Astrocyte of the cerebellum (primary cell): ENCODE measurements around the gene CYSRT1.
A peak's percentile ranks its signal among the peaks of the same experiment; 100 is the strongest.

Experiments
- DNase-seq: peaks from one replicate; pipeline ENCODE4 v3.0.0-alpha.2; 2011; ENCODE audit warnings: low read depth
- H3K4me3 ChIP-seq: 2 replicates; pipeline ENCODE4 v1.5.1; 2011; ENCODE audit warnings: mild to moderate bottlenecking, low read depth, low read length, moderate library complexity
- CTCF ChIP-seq: IDR thresholded peaks from 2 replicates; pipeline ENCODE4 v1.5.1; 2012; ENCODE audit warnings: low read length, low read depth, moderate library complexity, mild to moderate bottlenecking; ENCODE audit errors: missing control alignments
- in situ Hi-C: cut with HindIII; loops from 2 replicates; pipeline ENCODE4 v1.10.0; 2017; ENCODE audit warnings: low sequenced_read_pairs

CYSRT1 gene

GRCh38 chr9:137200311-137201204 lies 24.4 kb upstream of the CYSRT1 start, which contains the start of gene TPRN:
Gene TPRN (minus strand): TSS chr9:137200741. CDS start chr9:137200711, 30 bp downstream.
- peak; percentile 97 for DNase-seq
- H3K4me3 ChIP-seq: peak within 1 kb of the TSS; percentile 62
- in situ Hi-C loops: no loop called here
- TF ChIP-seq CTCF: no peak

- in situ Hi-C loops: no loop called here
- DNase-seq: no peak
- peak overlapping the region; percentile 62 for H3K4me3 ChIP-seq
- TF ChIP-seq CTCF: no peak
Observed at GRCh38 chr9:137201205-137201868, 23.6 kb upstream of the CYSRT1 start.

GRCh38 chr9:137202966-137203365 lies 22.0 kb upstream of the CYSRT1 start:
- DNase-seq: no peak
- H3K4me3 ChIP-seq: no peak overlapping the region
- no peak for TF ChIP-seq CTCF
- in situ Hi-C loops: no loop called here

GRCh38 chr9:137204731-137205125 lies 20.2 kb upstream of the CYSRT1 start:
- no peak for DNase-seq
- in situ Hi-C loops: no loop called here
- TF ChIP-seq CTCF: no peak
- H3K4me3 ChIP-seq: peak overlapping the region; percentile 91

GRCh38 chr9:137205126-137206069 lies 19.6 kb upstream of the CYSRT1 start, which contains the start of the genes NDOR1 and TMEM203:
Gene NDOR1 (plus strand): TSS chr9:137205700. CDS start chr9:137205778, 78 bp downstream.
Gene TMEM203 (minus strand): TSS chr9:137205648. CDS start chr9:137205414, 234 bp downstream.
- DNase-seq: peak; percentile 51
- H3K4me3 ChIP-seq: peak within 1 kb of the TSS; percentile 91
- in situ Hi-C loops: no loop called here
- TF ChIP-seq CTCF: no peak

- peak overlapping the region; percentile 91 for H3K4me3 ChIP-seq
- no peak for DNase-seq
- in situ Hi-C loops: no loop called here
- no peak for TF ChIP-seq CTCF
Observed at GRCh38 chr9:137206602-137207001, 18.4 kb upstream of the CYSRT1 start.
